ENCODE measurements around the gene DKC1.

Gene DKC1

DNA sequence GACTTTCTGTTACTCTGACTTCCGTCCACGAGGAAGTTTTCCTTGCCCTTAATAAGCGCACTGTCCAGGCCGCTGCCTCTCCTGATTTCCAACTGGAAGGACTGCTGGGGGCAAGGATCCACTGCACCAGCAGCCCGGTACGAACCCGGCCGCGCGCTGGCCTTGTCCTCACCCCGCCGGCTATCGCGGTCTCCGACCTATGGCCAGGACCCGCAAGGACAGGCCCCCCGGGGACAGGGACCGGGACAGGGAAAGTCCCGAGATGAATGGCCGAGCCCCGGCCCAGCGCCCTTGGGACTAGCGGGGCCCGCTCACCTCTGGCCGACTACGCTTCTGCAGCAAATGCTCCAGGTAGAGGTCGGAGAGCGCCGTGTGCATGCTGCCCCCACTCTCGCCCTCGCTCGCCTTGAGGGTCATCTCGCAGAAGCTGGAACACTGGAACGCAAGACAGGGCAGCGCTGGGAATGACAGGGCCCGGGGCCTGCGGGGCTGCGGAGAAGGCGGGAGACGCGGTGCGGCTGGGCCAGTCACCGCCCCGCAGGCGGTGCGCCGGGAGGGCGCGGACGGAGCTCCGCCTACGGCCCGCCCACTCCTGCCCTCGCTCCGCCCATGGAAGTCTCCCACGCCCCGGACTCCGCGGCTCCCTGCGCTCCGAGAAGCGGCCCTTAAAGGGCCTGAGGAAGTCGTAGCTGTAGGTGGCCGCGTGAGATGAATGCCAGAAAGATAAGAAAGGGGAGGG, 42.5 kb downstream of the DKC1 start, which contains the start of gene MPP1:
Gene MPP1, minus strand, starts transcription at position 529 of the 739 bp plus-strand sequence. Its CDS starts 112 bp downstream, at position 417.
- ATAC-seq = peak; percentile 98
- no peak for TF ChIP-seq TCF4 (CRISPR knock-in tag; IDR thresholded peaks at IDR 0.05; ENCODE audit: borderline replicate concordance)
- TF ChIP-seq, protein P1, sequence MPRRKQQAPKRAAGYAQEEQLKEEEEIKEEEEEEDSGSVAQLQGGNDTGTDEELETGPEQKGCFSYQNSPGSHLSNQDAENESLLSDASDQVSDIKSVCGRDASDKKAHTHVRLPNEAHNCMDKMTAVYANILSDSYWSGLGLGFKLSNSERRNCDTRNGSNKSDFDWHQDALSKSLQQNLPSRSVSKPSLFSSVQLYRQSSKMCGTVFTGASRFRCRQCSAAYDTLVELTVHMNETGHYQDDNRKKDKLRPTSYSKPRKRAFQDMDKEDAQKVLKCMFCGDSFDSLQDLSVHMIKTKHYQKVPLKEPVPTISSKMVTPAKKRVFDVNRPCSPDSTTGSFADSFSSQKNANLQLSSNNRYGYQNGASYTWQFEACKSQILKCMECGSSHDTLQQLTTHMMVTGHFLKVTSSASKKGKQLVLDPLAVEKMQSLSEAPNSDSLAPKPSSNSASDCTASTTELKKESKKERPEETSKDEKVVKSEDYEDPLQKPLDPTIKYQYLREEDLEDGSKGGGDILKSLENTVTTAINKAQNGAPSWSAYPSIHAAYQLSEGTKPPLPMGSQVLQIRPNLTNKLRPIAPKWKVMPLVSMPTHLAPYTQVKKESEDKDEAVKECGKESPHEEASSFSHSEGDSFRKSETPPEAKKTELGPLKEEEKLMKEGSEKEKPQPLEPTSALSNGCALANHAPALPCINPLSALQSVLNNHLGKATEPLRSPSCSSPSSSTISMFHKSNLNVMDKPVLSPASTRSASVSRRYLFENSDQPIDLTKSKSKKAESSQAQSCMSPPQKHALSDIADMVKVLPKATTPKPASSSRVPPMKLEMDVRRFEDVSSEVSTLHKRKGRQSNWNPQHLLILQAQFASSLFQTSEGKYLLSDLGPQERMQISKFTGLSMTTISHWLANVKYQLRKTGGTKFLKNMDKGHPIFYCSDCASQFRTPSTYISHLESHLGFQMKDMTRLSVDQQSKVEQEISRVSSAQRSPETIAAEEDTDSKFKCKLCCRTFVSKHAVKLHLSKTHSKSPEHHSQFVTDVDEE (CRISPR knock-in tag; IDR thresholded peaks at IDR 0.05) = no peak
- no peak for TF ChIP-seq ZNF8 (CRISPR knock-in tag; IDR thresholded peaks at IDR 0.05)
- TF ChIP-seq ZC3H10 (CRISPR knock-in tag; IDR thresholded peaks at IDR 0.05) = no peak
- TF ChIP-seq ESRRG (CRISPR knock-in tag; IDR thresholded peaks at IDR 0.05) = no peak
- no peak for TF ChIP-seq OSR1 (CRISPR knock-in tag; IDR thresholded peaks at IDR 0.05)
- no peak for TF ChIP-seq RARB (CRISPR knock-in tag; IDR thresholded peaks at IDR 0.05)

DNA sequence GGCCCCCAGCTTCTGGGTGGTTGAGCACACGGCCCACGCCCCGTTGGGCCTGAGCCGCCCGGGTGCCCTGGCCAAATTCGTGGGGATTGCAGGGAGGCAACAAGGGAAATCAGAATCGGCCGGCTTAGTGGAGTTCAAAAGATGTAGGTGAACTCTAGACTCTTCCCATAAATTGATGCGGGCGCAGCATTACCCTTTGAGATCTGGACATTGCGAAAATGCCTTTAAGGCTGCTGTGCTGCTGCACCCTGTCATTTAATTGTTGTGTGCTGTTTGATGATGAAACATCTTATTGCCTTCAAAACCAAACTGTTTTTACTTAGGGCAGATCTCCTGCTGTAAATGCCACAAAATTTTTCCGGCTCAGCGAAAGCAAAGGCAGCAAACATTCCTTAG, 43.0 kb downstream of the DKC1 start:
- no peak for TF ChIP-seq BACH2 (CRISPR knock-in tag; IDR thresholded peaks at IDR 0.05; ENCODE audit: borderline replicate concordance)
- TF ChIP-seq, protein P1 (CRISPR knock-in tag; IDR thresholded peaks at IDR 0.05) = no peak
- TF ChIP-seq ZNF70 (CRISPR knock-in tag; IDR thresholded peaks at IDR 0.05) = no peak
- no peak for TF ChIP-seq TCF4 (CRISPR knock-in tag; IDR thresholded peaks at IDR 0.05; ENCODE audit: borderline replicate concordance)
- TF ChIP-seq, protein P2, sequence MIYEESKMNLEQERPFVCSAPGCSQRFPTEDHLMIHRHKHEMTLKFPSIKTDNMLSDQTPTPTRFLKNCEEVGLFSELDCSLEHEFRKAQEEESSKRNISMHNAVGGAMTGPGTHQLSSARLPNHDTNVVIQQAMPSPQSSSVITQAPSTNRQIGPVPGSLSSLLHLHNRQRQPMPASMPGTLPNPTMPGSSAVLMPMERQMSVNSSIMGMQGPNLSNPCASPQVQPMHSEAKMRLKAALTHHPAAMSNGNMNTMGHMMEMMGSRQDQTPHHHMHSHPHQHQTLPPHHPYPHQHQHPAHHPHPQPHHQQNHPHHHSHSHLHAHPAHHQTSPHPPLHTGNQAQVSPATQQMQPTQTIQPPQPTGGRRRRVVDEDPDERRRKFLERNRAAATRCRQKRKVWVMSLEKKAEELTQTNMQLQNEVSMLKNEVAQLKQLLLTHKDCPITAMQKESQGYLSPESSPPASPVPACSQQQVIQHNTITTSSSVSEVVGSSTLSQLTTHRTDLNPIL (CRISPR knock-in tag; IDR thresholded peaks at IDR 0.05; ENCODE audit: low read depth) = no peak
- TF ChIP-seq ZC3H10 (CRISPR knock-in tag; IDR thresholded peaks at IDR 0.05) = no peak
- no peak for TF ChIP-seq ARNTL (CRISPR knock-in tag; IDR thresholded peaks at IDR 0.05; ENCODE audit: borderline replicate concordance, low read depth)
- no peak for TF ChIP-seq SNAI2 (CRISPR knock-in tag; IDR thresholded peaks at IDR 0.05)
- TF ChIP-seq RARB (CRISPR knock-in tag; IDR thresholded peaks at IDR 0.05) = no peak
- TF ChIP-seq, protein P3, sequence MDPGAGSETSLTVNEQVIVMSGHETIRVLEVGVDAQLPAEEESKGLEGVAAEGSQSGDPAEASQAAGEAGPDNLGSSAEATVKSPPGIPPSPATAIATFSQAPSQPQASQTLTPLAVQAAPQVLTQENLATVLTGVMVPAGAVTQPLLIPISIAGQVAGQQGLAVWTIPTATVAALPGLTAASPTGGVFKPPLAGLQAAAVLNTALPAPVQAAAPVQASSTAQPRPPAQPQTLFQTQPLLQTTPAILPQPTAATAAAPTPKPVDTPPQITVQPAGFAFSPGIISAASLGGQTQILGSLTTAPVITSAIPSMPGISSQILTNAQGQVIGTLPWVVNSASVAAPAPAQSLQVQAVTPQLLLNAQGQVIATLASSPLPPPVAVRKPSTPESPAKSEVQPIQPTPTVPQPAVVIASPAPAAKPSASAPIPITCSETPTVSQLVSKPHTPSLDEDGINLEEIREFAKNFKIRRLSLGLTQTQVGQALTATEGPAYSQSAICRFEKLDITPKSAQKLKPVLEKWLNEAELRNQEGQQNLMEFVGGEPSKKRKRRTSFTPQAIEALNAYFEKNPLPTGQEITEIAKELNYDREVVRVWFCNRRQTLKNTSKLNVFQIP (CRISPR knock-in tag; IDR thresholded peaks at IDR 0.05; ENCODE audit: borderline replicate concordance, low read depth) = no peak
- TF ChIP-seq, protein P4, sequence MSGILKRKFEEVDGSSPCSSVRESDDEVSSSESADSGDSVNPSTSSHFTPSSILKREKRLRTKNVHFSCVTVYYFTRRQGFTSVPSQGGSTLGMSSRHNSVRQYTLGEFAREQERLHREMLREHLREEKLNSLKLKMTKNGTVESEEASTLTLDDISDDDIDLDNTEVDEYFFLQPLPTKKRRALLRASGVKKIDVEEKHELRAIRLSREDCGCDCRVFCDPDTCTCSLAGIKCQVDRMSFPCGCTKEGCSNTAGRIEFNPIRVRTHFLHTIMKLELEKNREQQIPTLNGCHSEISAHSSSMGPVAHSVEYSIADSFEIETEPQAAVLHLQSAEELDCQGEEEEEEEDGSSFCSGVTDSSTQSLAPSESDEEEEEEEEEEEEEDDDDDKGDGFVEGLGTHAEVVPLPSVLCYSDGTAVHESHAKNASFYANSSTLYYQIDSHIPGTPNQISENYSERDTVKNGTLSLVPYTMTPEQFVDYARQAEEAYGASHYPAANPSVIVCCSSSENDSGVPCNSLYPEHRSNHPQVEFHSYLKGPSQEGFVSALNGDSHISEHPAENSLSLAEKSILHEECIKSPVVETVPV (CRISPR knock-in tag; IDR thresholded peaks at IDR 0.05) = no peak
- TF ChIP-seq PPARA (CRISPR knock-in tag; IDR thresholded peaks at IDR 0.05; ENCODE audit: borderline replicate concordance) = no peak
- no peak for TF ChIP-seq TOX (CRISPR knock-in tag; IDR thresholded peaks at IDR 0.05; ENCODE audit: borderline replicate concordance)
- no peak for TF ChIP-seq ZNF565 (CRISPR knock-in tag; conservative IDR thresholded peaks at IDR 0.05; ENCODE audit: low read depth)
- TF ChIP-seq ZFP30 (CRISPR knock-in tag; IDR thresholded peaks at IDR 0.05) = no peak
- no peak for TF ChIP-seq OSR1 (CRISPR knock-in tag; IDR thresholded peaks at IDR 0.05)
- TF ChIP-seq CSDC2 (CRISPR knock-in tag; IDR thresholded peaks at IDR 0.05) = no peak
- peak; percentile 53 for ATAC-seq
